PFSK-1 (cell line): ENCODE data around the gene TMEM100.

Experiments
- FOXP2 ChIP-seq: optimal IDR thresholded peaks from 2 replicates; pipeline ENCODE3; 2011; ENCODE audit warnings: borderline replicate concordance, control low read depth, inconsistent platforms; ENCODE audit not compliant: insufficient read depth; ENCODE audit errors: extremely low read length, extremely low read depth
- POLR2AphosphoS5 ChIP-seq: IDR thresholded peaks from 2 replicates; pipeline ENCODE4 v1.6.1; 2012; ENCODE audit warnings: low read depth, mild to moderate bottlenecking, control low read depth, low read length, moderate library complexity
- REST ChIP-seq, 2 experiments: IDR thresholded peaks; 2 replicates each; pipeline versions ENCODE4 v1.6.1 to v1.8.0; 2011 to 2012; ENCODE audit warnings: low read depth in 2 of 2, low read length in 2 of 2, control low read depth in 1 of 2, inconsistent platforms in 1 of 2, mild to moderate bottlenecking in 1 of 2, moderate library complexity in 1 of 2; ENCODE audit not compliant: insufficient read depth in 1 of 2
- SIN3A ChIP-seq: IDR thresholded peaks from 2 replicates; pipeline ENCODE4 v1.6.1; 2012; ENCODE audit warnings: mild to moderate bottlenecking, low read length, moderate library complexity, borderline replicate concordance; ENCODE audit not compliant: insufficient read depth
- TAF1 ChIP-seq: IDR thresholded peaks from 2 replicates; pipeline ENCODE4 v1.6.1; 2012; ENCODE audit warnings: low read length, control low read depth, borderline replicate concordance; ENCODE audit not compliant: insufficient read depth

- TF ChIP-seq TAF1 (no peak), SIN3A (no peak), POLR2AphosphoS5 (no peak), REST (IDR thresholded peaks at IDR 0.05; ENCODE audit: insufficient read depth in 1 of 2, low read depth in 2 of 2, low read length in 2 of 2) (no peak), FOXP2 (no peak)
Observed at GRCh38 chr17:55737976-55738501, 15.4 kb upstream of the TMEM100 start.
